ENCODE data around the gene ARHGAP27. TPM values are rescaled to one million over a fixed set of nuclear protein-coding genes. Genes with fewer than 3 reads are reported as not detected.

Gene ARHGAP27
- polyA plus RNA-seq, 1 donor (not counting 4 experiments of a cell fraction or from before 2014, with no cell fraction given) = 14.4 TPM

GRCh38 chr17:45430738-45431530, 1.7 kb downstream of the ARHGAP27 start:
- no peak for FAIRE-seq
- Histone ChIP-seq H4K20me1 (ENCODE audit: control insufficient read depth, extremely low read depth, insufficient read depth, low read length) (no peaks in the 10 kb centered on the region), H3K4me2 (ENCODE audit: control insufficient read depth, extremely low read depth, insufficient read depth, low read depth, low read length) (peak overlapping the region; percentile 89), H3K36me3 (ENCODE audit: control insufficient read depth in 2 of 2, extremely low read depth in 1 of 2, insufficient read depth in 2 of 2, low read length in 2 of 2) (peaks cover 2 to 5% of the 10 kb centered on the region in 2 experiments), H3K27ac (ENCODE audit: control insufficient read depth, insufficient read depth, low read length) (peak overlapping the region; percentile 61), H3K9ac (ENCODE audit: control insufficient read depth, extremely low read depth, insufficient read depth, low read length) (peak overlapping the region; percentile 79), H3K79me2 (ENCODE audit: control insufficient read depth, insufficient read depth, low read length) (no peaks in the 10 kb centered on the region), H3K9me3 (ENCODE audit: control insufficient read depth, low read depth, low read length) (no peaks in the 10 kb centered on the region), H3K4me1 (ENCODE audit: control insufficient read depth, extremely low read depth, insufficient read depth, low read length) (peaks cover 28% of the 10 kb centered on the region), H2AFZ (ENCODE audit: control insufficient read depth, low read length) (peak overlapping the region; percentile 40), H3K9me1 (ENCODE audit: control insufficient read depth, extremely low read depth, insufficient read depth, low read length) (no peaks in the 10 kb centered on the region), H3K4me3 (ENCODE audit: control insufficient read depth in 2 of 3, extremely low read depth in 1 of 3, insufficient read depth in 2 of 3, low read depth in 1 of 3, low read length in 3 of 3) (peak overlapping the region; percentile 64 to 78 (median 74)), H3K27me3 (ENCODE audit: control insufficient read depth, extremely low read depth, insufficient read depth, low read length) (peaks cover 12% of the 10 kb centered on the region)
- DNase-seq (ENCODE audit: low read depth, low spot score) = no peak
- dilution Hi-C loops (cut with MboI; ENCODE audit: extremely low pct_ligation_motif_present, low sequenced_read_pairs) = no loop called here
- TF ChIP-seq EZH2 (IDR thresholded peaks at IDR 0.05; ENCODE audit: low read length) (no peak), CTCF (optimal IDR thresholded peaks at IDR 0.05 in 1 of 3, IDR thresholded peaks at IDR 0.05 in 1 of 3, conservative IDR thresholded peaks at IDR 0.05 in 1 of 3; ENCODE audit: extremely low read depth in 1 of 3, insufficient read depth in 2 of 3, low read length in 3 of 3) (no peak)

- no peaks in the 10 kb centered on the region for H4K20me1 ChIP-seq (ENCODE audit: control insufficient read depth, extremely low read depth, insufficient read depth, low read length)
- no peaks in the 10 kb centered on the region for H3K79me2 ChIP-seq (ENCODE audit: control insufficient read depth, insufficient read depth, low read length)
- peak overlapping the region; percentile 79 for H3K9ac ChIP-seq (ENCODE audit: control insufficient read depth, extremely low read depth, insufficient read depth, low read length)
- dilution Hi-C loops (cut with MboI; ENCODE audit: extremely low pct_ligation_motif_present, low sequenced_read_pairs) = no loop called here
- H3K27ac ChIP-seq (ENCODE audit: control insufficient read depth, insufficient read depth, low read length) = peak overlapping the region; percentile 31
- TF ChIP-seq CTCF (optimal IDR thresholded peaks at IDR 0.05 in 1 of 3, IDR thresholded peaks at IDR 0.05 in 1 of 3, conservative IDR thresholded peaks at IDR 0.05 in 1 of 3; ENCODE audit: extremely low read depth in 1 of 3, insufficient read depth in 2 of 3, low read length in 3 of 3) (no peak), EZH2 (IDR thresholded peaks at IDR 0.05; ENCODE audit: low read length) (no peak)
- peak overlapping the region; percentile 2 to 74 (median 64) for H3K4me3 ChIP-seq (ENCODE audit: control insufficient read depth in 2 of 3, extremely low read depth in 1 of 3, insufficient read depth in 2 of 3, low read depth in 1 of 3, low read length in 3 of 3)
- peak overlapping the region; percentile 40 for H2AFZ ChIP-seq (ENCODE audit: control insufficient read depth, low read length)
- H3K9me3 ChIP-seq (ENCODE audit: control insufficient read depth, low read depth, low read length) = no peaks in the 10 kb centered on the region
- no peaks in the 10 kb centered on the region for H3K9me1 ChIP-seq (ENCODE audit: control insufficient read depth, extremely low read depth, insufficient read depth, low read length)
- DNase-seq (ENCODE audit: low read depth, low spot score) = no peak
- H3K36me3 ChIP-seq (ENCODE audit: control insufficient read depth in 2 of 2, extremely low read depth in 1 of 2, insufficient read depth in 2 of 2, low read length in 2 of 2) = peaks cover 0 to 5% of the 10 kb centered on the region in 2 experiments
- peaks cover 12% of the 10 kb centered on the region for H3K27me3 ChIP-seq (ENCODE audit: control insufficient read depth, extremely low read depth, insufficient read depth, low read length)
- H3K4me1 ChIP-seq (ENCODE audit: control insufficient read depth, extremely low read depth, insufficient read depth, low read length) = peaks cover 36% of the 10 kb centered on the region
- FAIRE-seq = no peak
- H3K4me2 ChIP-seq (ENCODE audit: control insufficient read depth, extremely low read depth, insufficient read depth, low read depth, low read length) = peak overlapping the region; percentile 89
Measured at GRCh38 chr17:45430006-45430737, 2.5 kb downstream of the ARHGAP27 start.
